ENCODE measurements around the gene GADD45G. TPM values are rescaled to one million over a fixed set of nuclear protein-coding genes. Genes with fewer than 3 reads are reported as not detected.

GADD45G gene
- total RNA-seq, 1 donor from 2014 or later = under 0.01 TPM

DNA sequence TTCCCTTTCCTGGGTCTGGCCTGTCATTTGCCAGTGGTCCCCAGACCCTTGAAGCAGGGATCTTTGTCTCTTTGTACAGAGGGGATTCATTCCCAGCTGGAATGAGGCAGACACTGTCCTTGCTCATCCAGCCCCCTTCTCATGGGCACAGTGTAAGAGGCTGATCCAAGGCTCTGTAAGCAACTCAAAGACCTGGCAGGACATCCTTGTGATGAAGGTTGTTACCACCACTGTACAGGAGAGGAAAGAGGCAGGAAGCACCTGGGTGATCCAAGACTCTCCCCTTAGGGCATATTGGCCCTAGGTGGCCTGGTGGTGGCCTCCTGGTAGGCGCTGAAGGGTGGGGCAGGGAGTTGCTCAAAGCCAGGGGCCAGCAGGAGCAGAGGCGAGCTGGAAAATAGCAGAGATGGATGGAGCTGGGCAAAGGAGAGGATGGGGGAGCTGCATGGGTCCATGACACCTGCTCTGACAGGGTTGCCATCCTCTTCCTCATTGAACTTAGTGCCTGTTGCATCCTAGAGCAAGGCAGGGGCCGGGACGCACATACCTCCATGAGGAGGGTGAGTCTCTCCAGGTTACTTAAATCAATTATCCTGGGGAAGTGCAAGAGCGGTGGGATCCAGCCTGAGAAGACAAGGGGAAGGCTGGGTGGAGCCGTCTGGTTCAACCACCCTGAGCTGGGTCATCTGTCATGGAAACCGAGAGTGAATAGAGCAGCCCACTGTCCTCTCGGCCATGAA, 9.8 kb upstream of the GADD45G start:
- TF ChIP-seq, protein P1, sequence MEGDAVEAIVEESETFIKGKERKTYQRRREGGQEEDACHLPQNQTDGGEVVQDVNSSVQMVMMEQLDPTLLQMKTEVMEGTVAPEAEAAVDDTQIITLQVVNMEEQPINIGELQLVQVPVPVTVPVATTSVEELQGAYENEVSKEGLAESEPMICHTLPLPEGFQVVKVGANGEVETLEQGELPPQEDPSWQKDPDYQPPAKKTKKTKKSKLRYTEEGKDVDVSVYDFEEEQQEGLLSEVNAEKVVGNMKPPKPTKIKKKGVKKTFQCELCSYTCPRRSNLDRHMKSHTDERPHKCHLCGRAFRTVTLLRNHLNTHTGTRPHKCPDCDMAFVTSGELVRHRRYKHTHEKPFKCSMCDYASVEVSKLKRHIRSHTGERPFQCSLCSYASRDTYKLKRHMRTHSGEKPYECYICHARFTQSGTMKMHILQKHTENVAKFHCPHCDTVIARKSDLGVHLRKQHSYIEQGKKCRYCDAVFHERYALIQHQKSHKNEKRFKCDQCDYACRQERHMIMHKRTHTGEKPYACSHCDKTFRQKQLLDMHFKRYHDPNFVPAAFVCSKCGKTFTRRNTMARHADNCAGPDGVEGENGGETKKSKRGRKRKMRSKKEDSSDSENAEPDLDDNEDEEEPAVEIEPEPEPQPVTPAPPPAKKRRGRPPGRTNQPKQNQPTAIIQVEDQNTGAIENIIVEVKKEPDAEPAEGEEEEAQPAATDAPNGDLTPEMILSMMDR (IDR thresholded peaks at IDR 0.05; ENCODE audit: insufficient read depth, low read length, severe bottlenecking) = no peak
- Histone ChIP-seq H3K4me3 (ENCODE audit: low read depth, low read length) (no peak overlapping the region), H3K27me3 (ENCODE audit: control insufficient read depth, insufficient read depth, low read length) (no peaks in the 10 kb centered on the region), H3K36me3 (ENCODE audit: control insufficient read depth, insufficient read depth, low read length) (no peaks in the 10 kb centered on the region)
- DNase-seq (ENCODE audit: low read depth) (no peak), FAIRE-seq (no peak)

DNA sequence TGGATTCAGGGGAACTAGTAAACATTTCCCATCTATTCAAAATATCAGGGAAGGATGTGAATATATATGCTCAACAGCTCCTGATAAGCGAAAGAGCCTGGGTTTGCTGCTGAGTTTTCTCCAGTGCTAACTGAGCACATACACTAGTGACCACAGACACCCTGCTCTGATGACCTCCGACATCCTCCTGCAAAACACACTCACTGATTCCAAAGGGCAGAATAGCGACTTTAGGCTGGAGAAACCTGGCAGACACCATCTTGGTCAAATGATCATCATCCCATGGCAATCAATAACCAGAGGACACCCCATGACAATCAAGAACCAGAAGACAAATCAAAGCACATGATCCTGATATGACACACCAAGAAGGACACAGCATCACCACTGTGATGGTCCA, 9.2 kb upstream of the GADD45G start:
- H3K4me3 ChIP-seq (ENCODE audit: low read depth, low read length) = no peak overlapping the region
- no peaks in the 10 kb centered on the region for H3K36me3 ChIP-seq (ENCODE audit: control insufficient read depth, insufficient read depth, low read length)
- H3K27me3 ChIP-seq (ENCODE audit: control insufficient read depth, insufficient read depth, low read length) = no peaks in the 10 kb centered on the region
- DNase-seq (ENCODE audit: low read depth) (no peak), FAIRE-seq (peak; percentile 36)
- TF ChIP-seq, protein P1 (IDR thresholded peaks at IDR 0.05; ENCODE audit: insufficient read depth, low read length, severe bottlenecking) = no peak

DNA sequence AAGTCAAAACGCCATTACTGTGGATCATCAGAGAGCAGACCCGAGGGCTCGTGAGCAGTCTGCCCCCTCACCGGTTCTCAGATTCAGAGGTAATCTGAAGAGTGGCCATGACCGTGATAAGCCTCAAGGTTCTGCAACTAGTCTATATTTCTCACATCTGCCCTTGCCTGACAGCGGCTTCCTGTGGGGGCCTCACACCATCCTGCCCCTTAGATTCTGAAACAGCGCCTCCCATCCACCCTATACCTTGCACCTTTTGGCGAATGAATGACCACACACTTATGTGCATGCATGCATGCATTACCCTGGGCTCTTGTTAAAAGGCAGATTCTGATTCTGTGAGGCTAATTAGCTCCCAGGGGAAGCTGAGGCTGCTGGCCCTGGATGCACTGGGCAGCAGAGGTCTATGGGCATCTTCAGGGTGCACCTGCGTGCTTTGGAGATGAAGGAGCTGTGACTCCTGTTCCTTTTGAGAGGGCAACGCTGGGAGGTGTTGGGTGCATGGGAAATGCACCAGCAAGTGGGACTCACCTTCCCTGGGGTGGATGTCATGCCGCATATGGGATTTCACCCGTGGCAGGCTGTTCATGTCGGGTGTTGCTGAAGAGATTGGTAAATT, 7.8 kb upstream of the GADD45G start:
- FAIRE-seq = no peak
- no peak for DNase-seq (ENCODE audit: low read depth)
- TF ChIP-seq, protein P1 (IDR thresholded peaks at IDR 0.05; ENCODE audit: insufficient read depth, low read length, severe bottlenecking) = no peak
- Histone ChIP-seq H3K36me3 (ENCODE audit: control insufficient read depth, insufficient read depth, low read length) (no peaks in the 10 kb centered on the region), H3K4me3 (ENCODE audit: low read depth, low read length) (no peak overlapping the region), H3K27me3 (ENCODE audit: control insufficient read depth, insufficient read depth, low read length) (no peaks in the 10 kb centered on the region)

DNA sequence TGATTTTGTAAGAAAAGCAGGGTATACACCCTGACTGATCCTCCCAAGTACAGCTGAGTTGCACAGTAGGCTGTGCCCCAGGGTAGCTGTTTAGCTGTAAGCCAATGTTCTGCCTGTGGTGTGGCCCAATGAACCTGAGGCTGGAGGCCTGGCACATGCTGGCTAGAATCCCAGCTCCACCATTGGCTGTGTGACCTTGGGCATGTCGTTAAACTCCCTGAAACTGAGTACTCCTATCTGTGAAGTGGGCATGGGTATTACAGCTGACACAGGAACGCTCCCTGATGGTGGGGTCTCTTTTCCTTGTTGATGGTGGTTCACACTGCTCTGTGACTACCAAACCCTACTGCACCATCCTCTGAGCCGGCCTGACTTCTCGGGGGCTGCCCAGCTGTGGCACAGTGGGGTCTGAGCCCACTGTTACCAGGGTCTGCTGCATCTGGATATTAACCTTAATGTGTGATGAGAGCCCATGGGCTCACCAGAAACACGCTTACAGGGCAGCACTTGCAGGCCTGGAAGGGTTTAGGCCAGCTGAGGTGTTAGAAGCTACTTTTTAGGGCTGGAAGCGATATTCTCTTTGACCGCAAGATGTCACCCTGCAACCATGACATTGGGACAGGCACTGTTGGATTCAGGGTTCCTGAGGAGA, 7.0 kb upstream of the GADD45G start:
- Histone ChIP-seq H3K27me3 (ENCODE audit: control insufficient read depth, insufficient read depth, low read length) (no peaks in the 10 kb centered on the region), H3K4me3 (ENCODE audit: low read depth, low read length) (no peak overlapping the region), H3K36me3 (ENCODE audit: control insufficient read depth, insufficient read depth, low read length) (no peaks in the 10 kb centered on the region)
- FAIRE-seq = peak; percentile 62
- DNase-seq (ENCODE audit: low read depth) = peak; percentile 45
- TF ChIP-seq, protein P1 (IDR thresholded peaks at IDR 0.05; ENCODE audit: insufficient read depth, low read length, severe bottlenecking) = peak; percentile 81

DNA sequence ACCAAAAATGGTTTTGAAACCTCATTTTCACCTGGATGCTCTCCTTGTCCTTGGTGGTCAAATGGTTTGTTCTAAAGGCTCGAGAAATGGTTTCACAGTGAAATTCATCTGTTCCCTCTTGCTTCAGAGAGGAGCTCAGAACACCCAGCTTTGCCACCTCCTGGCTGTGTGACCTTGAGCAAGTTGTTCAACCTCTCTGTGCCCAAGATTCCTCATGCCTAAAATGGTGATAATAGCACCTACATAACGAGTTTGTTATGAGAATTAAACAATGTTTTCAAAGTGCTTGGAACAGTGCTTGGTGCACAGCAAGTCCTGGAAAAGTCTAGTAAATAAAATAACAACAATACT, 6.5 kb upstream of the GADD45G start:
- TF ChIP-seq, protein P1 (IDR thresholded peaks at IDR 0.05; ENCODE audit: insufficient read depth, low read length, severe bottlenecking) = no peak
- no peak for FAIRE-seq

More for the DNA sequence above, 6.5 kb upstream of the GADD45G start:
- Histone ChIP-seq H3K36me3 (ENCODE audit: control insufficient read depth, insufficient read depth, low read length) (no peaks in the 10 kb centered on the region), H3K27me3 (ENCODE audit: control insufficient read depth, insufficient read depth, low read length) (no peaks in the 10 kb centered on the region), H3K4me3 (ENCODE audit: low read depth, low read length) (no peak overlapping the region)
- no peak for DNase-seq (ENCODE audit: low read depth)

All from bronchial epithelial cell (primary cell).